Right ventricle myocardium inferior (tissue), 1 donor: Measurements from ENCODE around the gene RPS6KA5. TPM values are rescaled to one million over a fixed set of nuclear protein-coding genes. Genes with fewer than 3 reads are reported as not detected.
"Not testable (repeated sequence)": the region's sequence is repeated elsewhere in the genome, so short reads cannot be mapped to it uniquely, and the experiment has no call there.

ENCODE experiments used
- ATAC-seq: fragments of 200-7000 bp; cut with Tn5 transposase; one replicate; pipeline ENCODE4 v1.9.1; 2020; ENCODE audit warnings: mild to moderate bottlenecking, moderate library complexity
- DNase-seq: peaks from one replicate; pipeline ENCODE4 v3.0.0; 2021; ENCODE audit errors: missing footprints
- intact Hi-C: fragments of 100-400 bp; cut with DNase I; formaldehyde crosslinking; loops from one replicate; pipeline ENCODE4 v1.11.0; 2022
- total RNA-seq: library from RNA; stranded (reverse); fragmentation: NEBNext Ultra II Directional; extraction: Animal tissue kit (Norgen Biotek cat#: 25700); gene quantifications from one replicate; pipeline ENCODE4 v1.2.1, GENCODE V29; 2021
- donor health status: DM: no; HTN: yes; CAD: no; lungs with severe emphysema.

Gene RPS6KA5
- total RNA-seq, 1 donor from 2014 or later, result 10.6 TPM

- DNase-seq (no peak), ATAC-seq (no peak)
- intact Hi-C loops, result no loop called here
Measured at GRCh38 chr14:90965765-90966164, 94.7 kb downstream of the RPS6KA5 start.

GRCh38 chr14:90963343-90963742 is 97.1 kb downstream of the RPS6KA5 start:
- DNase-seq, result no peak
- intact Hi-C loops, result no loop called here

DNA sequence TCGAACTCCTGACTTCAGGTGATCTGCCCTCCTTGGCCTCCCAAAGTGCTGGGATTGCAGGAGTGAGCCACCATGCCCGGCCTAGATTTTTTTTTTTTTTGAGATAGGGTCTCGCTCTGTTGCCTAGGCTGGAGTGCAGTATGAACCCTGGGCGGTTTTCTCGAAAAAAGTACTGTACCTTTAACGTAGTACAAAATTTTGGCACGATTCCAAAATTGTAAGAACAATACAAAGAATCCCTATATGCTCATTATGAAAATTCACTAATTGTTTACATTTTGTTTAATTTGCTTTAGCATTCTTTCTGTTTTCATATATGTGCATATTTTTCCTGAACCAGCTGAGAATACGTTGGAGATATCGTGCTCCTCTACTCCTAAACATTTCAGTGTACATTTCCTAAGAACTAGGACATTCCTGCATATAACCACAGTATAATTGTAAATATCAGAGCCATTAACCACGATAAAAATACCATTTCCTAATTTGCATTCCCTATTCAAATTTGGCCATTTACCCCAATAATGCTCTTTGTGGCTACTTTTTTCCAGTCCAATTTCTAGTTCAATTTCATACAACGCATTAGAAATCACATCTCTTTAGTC is 97.8 kb downstream of the RPS6KA5 start:
- ATAC-seq (no peak), DNase-seq (no peak)
- intact Hi-C loops, result no loop called here

More at GRCh38 chr14:90963343-90963742, 97.1 kb downstream of the RPS6KA5 start:
- no peak for ATAC-seq

DNA sequence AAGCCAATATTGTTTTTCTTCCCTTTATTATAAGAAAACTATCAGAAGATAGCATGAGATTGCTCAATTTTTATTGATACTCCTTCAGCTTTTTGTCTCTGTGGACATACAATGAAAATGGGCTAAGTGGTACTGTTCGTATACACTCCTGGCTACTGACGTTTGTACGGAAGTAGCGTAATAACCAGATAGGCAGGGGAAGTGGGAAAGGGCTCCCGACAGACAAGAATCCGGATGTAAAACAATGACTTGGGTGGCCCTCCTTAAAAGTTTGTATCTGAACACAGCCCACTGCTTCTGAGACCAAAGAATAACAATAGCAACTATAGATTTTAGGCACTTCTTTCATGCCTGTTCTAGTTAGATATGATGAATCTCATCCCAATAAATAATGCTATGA is 99.6 kb downstream of the RPS6KA5 start:
- DNase-seq, result no peak
- no peak for ATAC-seq
- intact Hi-C loops, result no loop called here

DNA sequence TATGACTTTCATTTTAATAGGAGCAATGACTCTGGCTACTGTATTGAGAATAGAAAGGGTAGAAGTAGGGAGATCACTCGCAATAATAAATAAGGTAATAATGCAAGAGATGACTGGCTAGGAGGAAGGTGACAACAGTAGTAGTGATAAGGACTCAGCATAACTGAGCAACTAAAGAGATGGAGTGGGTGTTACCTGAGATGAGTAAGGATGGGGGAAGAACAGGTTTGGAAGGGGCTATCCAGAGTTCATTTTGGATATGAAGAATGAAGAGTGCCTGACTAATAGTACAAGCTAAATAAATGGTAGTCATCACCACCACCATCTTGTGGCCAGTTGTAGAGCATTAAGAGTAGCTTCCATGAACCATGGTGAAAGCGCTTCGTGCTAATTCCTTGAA is 101.1 kb downstream of the RPS6KA5 start:
- intact Hi-C loops, result no loop called here
- ATAC-seq (no peak), DNase-seq (no peak)

GRCh38 chr14:90956273-90956672 is 104.2 kb downstream of the RPS6KA5 start:
- ATAC-seq, result no peak
- no peak for DNase-seq
- intact Hi-C loops, result no loop called here

DNA sequence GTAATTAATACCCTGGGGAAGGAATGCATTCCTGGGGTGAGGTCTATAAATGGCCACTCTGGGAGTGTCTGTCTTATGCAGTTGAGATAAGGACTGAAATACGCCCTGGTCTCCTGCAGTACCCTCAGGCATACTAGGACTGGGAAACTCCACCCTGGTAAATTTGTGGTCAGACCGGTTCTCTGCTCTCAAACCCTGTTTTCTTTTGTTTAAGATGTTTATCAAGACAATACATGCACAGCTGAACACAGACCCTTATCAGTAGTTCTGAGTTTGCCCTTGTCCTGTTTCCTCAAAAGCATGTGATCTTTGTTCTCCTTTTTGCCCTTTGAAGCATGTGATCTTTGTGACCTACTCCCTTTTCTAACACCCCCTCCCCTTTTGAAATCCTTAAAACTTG is 106.8 kb downstream of the RPS6KA5 start:
- ATAC-seq, DNase-seq, intact Hi-C loops: not testable (repeated sequence)

- no peak for DNase-seq
- intact Hi-C loops, result no loop called here
- ATAC-seq, result no peak
Measured at GRCh38 chr14:90943367-90943766, 117.1 kb downstream of the RPS6KA5 start.

- intact Hi-C loops, result no loop called here
- no peak for ATAC-seq
Measured at GRCh38 chr14:90942511-90942910, 117.9 kb downstream of the RPS6KA5 start.

DNA sequence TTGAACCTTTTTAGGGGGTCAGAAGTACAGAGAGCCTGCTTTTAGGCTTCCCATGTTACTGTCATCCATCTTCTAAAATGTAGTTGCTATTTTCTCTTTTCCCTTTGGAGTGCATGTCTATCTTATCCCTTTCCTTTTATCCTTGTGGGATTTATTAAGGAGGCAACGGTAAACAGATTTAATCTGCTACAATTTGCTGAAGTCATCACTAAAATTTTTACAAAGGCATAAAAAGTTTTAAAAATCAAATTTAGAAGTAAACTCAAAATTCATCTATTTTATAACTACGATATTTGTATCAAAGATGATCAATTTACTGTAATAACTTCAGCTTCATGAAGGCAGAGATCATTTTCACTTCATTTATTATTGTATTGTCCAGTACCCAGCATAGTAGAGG is 118.7 kb downstream of the RPS6KA5 start:
- no peak for ATAC-seq
- intact Hi-C loops, result no loop called here

More at GRCh38 chr14:90942511-90942910, 117.9 kb downstream of the RPS6KA5 start:
- no peak for DNase-seq

GRCh38 chr14:90940318-90940962 is 120.0 kb downstream of the RPS6KA5 start:
- intact Hi-C loops, result no loop called here

More for the DNA sequence above, 118.7 kb downstream of the RPS6KA5 start:
- no peak for DNase-seq

DNA sequence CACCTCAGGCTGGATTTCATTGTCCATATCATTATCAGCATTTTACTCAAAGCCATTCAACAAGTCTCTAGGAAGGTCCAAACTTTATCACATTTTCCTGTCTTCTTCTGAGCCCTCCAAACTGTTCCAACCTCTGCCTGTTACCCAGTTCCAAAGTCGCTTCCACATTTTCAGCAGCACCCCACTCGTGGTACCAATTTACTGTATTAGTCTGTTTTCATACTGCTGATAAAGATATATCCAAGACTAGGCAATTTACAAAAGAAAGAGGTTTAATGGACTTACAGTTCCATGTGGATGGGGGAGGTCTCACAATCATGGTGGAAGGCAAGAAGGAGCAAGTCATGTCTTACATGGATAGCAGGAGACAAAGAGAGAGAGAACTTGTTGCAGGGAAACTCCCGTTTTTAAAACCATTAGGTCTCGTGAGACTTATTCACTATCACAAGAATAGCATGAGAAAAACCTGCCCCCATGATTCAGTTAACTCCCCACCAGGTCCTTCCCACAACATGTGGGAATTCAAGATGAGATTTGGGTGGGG is 121.1 kb downstream of the RPS6KA5 start:
- DNase-seq, ATAC-seq, intact Hi-C loops: not testable (repeated sequence)

More at GRCh38 chr14:90940318-90940962, 120.0 kb downstream of the RPS6KA5 start:
- ATAC-seq (no peak), DNase-seq (no peak)

DNA sequence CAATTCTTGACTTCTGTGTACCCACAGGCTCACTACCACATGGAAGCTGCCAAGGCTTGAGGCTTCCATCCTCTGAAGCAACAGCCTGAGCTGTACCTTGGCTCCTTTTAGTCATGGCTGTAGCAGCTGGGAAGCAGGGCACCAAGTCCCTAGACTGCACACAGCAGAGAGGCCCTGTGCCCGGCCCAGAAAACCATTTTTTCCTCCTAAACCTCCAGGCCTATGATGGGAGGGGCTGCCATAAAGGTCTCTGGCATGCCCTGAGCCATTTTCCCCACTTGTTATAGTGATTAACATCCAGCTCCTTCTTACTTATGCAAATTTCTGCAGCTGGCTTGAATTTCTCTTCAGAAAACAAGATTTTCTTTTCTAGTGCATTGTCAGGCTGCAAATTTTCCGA is 121.8 kb downstream of the RPS6KA5 start:
- DNase-seq (no peak), ATAC-seq (no peak)
- intact Hi-C loops, result no loop called here

DNA sequence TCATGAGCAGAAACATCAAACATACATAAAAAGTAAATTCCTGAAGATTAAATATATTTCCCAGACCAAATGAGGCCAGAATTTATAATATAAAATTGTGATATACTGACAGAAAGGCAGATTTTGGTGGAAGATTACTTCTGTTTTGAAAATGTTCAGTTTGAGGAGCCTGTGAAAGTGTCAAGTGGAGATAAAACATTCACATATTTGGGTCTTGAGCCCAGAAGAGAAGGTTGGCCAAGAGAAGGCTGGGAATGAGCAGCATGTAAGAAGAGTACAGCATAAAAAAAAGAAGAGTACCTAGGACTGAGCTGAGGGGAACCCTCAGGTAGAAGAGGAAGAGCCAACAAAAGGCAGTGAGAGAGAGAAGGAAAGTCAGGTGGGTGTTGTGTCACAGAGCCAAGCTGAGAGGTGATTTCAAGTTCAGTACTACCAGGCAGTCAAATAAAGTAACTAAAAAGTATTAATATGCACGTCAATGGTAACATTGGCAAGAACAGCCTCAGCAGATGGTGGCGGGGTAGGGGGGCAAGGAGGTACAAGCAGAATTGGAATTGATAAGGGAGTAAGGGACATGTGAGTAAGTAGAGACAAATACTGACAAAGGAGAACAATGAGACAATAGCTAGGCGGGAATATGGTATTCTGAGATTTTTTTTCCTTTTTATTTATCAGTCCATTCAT is 123.5 kb downstream of the RPS6KA5 start:
- no peak for DNase-seq
- no peak for ATAC-seq
- intact Hi-C loops, result no loop called here

GRCh38 chr14:90924621-90925340 is 135.7 kb downstream of the RPS6KA5 start:
- DNase-seq, result no peak
- intact Hi-C loops, result no loop called here
- no peak for ATAC-seq

GRCh38 chr14:90922141-90922540 is 138.3 kb downstream of the RPS6KA5 start:
- no peak for ATAC-seq
- intact Hi-C loops, result no loop called here

DNA sequence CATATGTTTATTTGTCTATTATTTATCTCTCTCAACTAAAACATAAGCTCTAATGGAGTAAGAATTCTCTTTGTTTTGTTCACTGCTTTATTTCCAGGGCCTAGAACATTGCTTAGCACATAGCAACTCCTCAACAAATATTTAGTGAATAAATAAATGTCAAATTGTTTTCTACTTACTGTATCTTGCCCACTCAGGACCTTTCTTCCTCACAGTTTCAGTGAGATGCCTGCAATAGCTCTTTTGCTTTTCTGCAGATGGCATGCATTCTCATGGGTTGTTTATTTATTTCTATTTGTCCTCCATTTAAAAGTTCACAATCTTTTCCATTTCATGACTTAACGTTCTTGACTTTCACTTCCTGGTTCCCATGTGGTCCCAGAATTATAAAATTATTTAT is 149.3 kb downstream of the RPS6KA5 start:
- no peak for DNase-seq
- ATAC-seq, result no peak
- intact Hi-C loops, result no loop called here

More at GRCh38 chr14:90922141-90922540, 138.3 kb downstream of the RPS6KA5 start:
- no peak for DNase-seq

DNA sequence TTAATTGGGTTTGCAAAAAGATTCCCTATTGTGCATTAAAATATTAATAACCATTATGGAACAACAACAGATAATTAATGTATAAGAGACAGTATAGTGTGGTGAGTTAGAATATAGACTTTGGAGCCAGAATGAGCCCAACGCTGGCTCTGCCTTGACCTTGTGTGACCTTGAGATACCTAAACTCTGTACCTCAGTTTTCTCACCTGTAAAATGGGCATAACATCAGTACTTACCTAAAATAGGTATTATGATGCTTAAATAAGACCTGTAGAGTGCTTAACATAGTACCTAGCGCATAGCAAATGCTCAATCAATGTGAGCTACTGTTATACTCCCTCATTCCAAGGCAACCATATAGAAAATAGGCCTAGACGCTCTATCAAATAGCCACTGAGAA is 153.3 kb downstream of the RPS6KA5 start:
- no peak for ATAC-seq
- intact Hi-C loops, result no loop called here
- DNase-seq, result no peak

DNA sequence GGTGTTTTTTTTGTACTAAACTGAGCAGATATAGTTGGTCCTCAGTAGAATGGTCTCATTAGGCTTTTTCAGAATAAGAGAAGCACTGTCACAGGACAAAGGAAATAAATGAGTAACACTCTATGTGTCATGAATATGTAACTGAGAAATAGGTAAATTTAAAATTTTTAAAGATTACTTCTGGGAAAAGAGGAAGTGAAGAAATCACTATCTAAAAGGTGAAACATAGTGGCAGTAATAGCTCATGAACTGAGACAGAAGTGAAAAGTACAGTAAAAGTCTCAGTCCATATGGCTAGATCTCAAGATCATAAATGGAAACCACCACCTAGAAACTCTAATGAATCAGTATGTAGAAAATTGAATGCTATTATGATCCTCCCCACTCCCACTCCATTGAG is 154.9 kb downstream of the RPS6KA5 start:
- DNase-seq (no peak), ATAC-seq (no peak)
- intact Hi-C loops, result no loop called here
